ENCODE results near the gene CDH26.
"Not testable (repeated sequence)": the region's sequence is repeated elsewhere in the genome, so short reads cannot be mapped to it uniquely, and the experiment has no call there.

CDH26 gene

DNA sequence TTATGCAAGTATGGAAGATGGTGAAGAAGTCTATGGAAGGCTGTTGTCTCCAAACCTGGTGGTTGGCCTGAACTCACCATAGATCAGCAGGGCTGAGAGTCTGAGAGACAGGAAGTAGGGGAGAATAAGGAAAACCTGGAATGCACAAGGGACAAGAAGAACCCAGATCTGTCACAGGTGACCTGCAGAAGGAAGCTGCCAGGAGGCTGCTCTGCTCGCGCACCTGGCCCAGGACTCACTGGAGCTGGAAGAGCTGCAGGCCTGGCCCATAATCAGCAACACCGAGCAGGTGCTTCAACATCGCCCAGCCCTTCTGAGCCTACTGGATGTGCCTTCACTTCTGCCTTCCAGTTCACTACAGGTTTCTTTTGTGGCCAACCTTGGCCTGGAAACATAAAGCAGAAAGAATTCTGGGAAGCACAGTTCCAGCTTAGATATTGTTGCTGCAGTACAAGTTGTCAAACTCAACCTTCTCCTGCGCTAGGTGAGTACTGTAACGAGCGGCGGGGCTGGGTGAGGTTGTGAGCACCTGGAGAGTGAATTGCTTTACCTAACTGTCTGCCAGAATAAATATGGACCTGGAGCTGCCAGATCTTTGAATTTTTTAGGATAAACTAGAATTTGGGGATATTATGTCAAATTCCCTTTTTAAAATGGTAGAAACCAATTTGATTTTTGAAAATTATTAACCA is 82.4 kb downstream of the CDH26 start:
- no peak overlapping the region for H3K4me2 ChIP-seq (ENCODE audit: insufficient read depth, low read length)
- ATAC-seq (ENCODE audit: insufficient read depth, low read depth), result no peak
- H3K9me3 ChIP-seq (ENCODE audit: insufficient read depth, low read length, severe bottlenecking), result no peaks in the 10 kb centered on the region
- H3K36me3 ChIP-seq (ENCODE audit: insufficient read depth, low read length), result no peaks in the 10 kb centered on the region
- H3K27me3 ChIP-seq (ENCODE audit: insufficient read depth, low read length, poor library complexity), result peaks cover 4% of the 10 kb centered on the region
- H3K4me1 ChIP-seq (ENCODE audit: insufficient read depth, low read length), result 0 out of 2 replicates have a peak, but pooled peaks cover 3% of the 10 kb centered on the region
- no peaks in the 10 kb centered on the region for H4K20me1 ChIP-seq (ENCODE audit: insufficient read depth, low read length)
- no peak for TF ChIP-seq EZH2 (IDR thresholded peaks at IDR 0.05; ENCODE audit: borderline replicate concordance, low read depth, low read length, severe bottlenecking)
- TF ChIP-seq, protein P1, sequence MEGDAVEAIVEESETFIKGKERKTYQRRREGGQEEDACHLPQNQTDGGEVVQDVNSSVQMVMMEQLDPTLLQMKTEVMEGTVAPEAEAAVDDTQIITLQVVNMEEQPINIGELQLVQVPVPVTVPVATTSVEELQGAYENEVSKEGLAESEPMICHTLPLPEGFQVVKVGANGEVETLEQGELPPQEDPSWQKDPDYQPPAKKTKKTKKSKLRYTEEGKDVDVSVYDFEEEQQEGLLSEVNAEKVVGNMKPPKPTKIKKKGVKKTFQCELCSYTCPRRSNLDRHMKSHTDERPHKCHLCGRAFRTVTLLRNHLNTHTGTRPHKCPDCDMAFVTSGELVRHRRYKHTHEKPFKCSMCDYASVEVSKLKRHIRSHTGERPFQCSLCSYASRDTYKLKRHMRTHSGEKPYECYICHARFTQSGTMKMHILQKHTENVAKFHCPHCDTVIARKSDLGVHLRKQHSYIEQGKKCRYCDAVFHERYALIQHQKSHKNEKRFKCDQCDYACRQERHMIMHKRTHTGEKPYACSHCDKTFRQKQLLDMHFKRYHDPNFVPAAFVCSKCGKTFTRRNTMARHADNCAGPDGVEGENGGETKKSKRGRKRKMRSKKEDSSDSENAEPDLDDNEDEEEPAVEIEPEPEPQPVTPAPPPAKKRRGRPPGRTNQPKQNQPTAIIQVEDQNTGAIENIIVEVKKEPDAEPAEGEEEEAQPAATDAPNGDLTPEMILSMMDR (IDR thresholded peaks at IDR 0.05; ENCODE audit: borderline replicate concordance, extremely low read depth, low read length, poor library complexity, severe bottlenecking), result no peak
- H3K4me3 ChIP-seq (ENCODE audit: low read depth in 1 of 2, low read length in 2 of 2), result no peak overlapping the region
- no peak overlapping the region for H3K27ac ChIP-seq (ENCODE audit: low read length)
- H3K79me2 ChIP-seq (ENCODE audit: insufficient read depth, low read length), result no peaks in the 10 kb centered on the region
- no peak for DNase-seq
- no peak overlapping the region for H2AFZ ChIP-seq (ENCODE audit: low read depth, low read length)
- H3K9ac ChIP-seq (ENCODE audit: low read depth, low read length), result no peak overlapping the region

DNA sequence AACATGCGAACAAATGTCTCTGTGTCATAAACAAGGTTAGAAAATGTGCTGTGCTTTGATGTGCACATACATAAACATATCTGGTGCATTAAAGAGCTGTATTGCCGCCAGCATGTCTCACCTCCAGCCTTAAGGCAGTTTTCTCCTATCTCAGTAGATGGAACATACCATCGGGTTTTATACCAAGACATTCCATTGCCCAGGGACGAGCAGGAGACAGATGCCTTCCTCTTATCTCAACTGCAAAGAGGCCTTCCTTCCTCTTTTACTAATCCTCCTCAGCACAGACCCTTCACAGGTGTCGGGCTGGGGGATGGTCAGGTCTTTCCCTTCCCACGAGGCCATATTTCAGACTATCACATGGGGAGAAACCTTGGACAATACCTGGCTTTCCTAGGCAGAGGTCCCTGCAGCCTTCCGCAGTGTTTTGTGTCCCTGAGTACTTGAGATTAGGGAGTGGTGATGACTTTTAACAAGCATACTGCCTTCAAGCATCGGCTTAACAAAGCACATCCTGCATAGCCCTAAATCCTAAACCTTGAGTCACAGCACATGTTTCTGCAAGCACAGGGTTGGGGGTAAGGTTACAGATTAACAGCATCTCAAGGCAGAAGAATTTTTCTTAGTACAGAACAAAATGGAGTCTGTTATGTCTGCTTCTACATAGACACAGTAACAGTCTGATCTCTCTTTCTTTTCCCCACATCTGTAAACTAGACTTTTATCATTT is 83.4 kb downstream of the CDH26 start:
- not testable (repeated sequence) for DNase-seq; ATAC-seq (ENCODE audit: insufficient read depth, low read depth); H3K4me3 ChIP-seq (ENCODE audit: low read depth in 1 of 2, low read length in 2 of 2); H2AFZ ChIP-seq (ENCODE audit: low read depth, low read length); H3K9ac ChIP-seq (ENCODE audit: low read depth, low read length); H3K27ac ChIP-seq (ENCODE audit: low read length); H3K4me1 ChIP-seq (ENCODE audit: insufficient read depth, low read length); H3K36me3 ChIP-seq (ENCODE audit: insufficient read depth, low read length); H3K27me3 ChIP-seq (ENCODE audit: insufficient read depth, low read length, poor library complexity); H3K4me2 ChIP-seq (ENCODE audit: insufficient read depth, low read length); H3K79me2 ChIP-seq (ENCODE audit: insufficient read depth, low read length); H3K9me3 ChIP-seq (ENCODE audit: insufficient read depth, low read length, severe bottlenecking); H4K20me1 ChIP-seq (ENCODE audit: insufficient read depth, low read length)

DNA sequence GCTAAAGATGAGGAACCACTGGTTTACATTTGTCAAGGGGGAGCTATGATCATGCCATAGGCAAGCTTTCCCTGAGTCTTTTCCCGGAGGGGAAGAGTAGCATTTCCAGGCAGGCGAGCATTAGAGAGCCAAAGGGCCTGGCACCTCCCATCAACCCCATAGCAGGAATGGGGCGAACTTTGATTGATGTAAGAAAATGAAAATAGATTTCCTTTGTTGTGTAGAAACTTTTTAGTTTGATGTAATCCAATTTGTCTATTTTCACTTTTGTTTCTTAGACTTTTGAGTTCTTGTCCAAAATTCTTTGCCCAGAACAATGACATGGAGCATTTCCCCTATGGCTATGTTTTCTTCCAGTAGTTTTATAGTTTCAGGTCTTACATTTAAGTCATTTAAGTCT is 85.2 kb downstream of the CDH26 start:
- Histone ChIP-seq H3K9ac (ENCODE audit: low read depth, low read length) (no peak overlapping the region), H3K4me2 (ENCODE audit: insufficient read depth, low read length) (no peak overlapping the region), H3K27me3 (ENCODE audit: insufficient read depth, low read length, poor library complexity) (peaks cover 1% of the 10 kb centered on the region), H3K36me3 (ENCODE audit: insufficient read depth, low read length) (no peaks in the 10 kb centered on the region), H3K4me1 (ENCODE audit: insufficient read depth, low read length) (0 out of 2 replicates have a peak, but pooled peaks cover 3% of the 10 kb centered on the region), H4K20me1 (ENCODE audit: insufficient read depth, low read length) (no peaks in the 10 kb centered on the region), H3K4me3 (ENCODE audit: low read depth in 1 of 2, low read length in 2 of 2) (no peak overlapping the region), H3K9me3 (ENCODE audit: insufficient read depth, low read length, severe bottlenecking) (no peaks in the 10 kb centered on the region), H2AFZ (ENCODE audit: low read depth, low read length) (no peak overlapping the region), H3K27ac (ENCODE audit: low read length) (no peak overlapping the region), H3K79me2 (ENCODE audit: insufficient read depth, low read length) (no peaks in the 10 kb centered on the region)
- ATAC-seq (ENCODE audit: insufficient read depth, low read depth) (no peak), DNase-seq (no peak)
- TF ChIP-seq, protein P1 (IDR thresholded peaks at IDR 0.05; ENCODE audit: borderline replicate concordance, extremely low read depth, low read length, poor library complexity, severe bottlenecking), result no peak
- TF ChIP-seq EZH2 (IDR thresholded peaks at IDR 0.05; ENCODE audit: borderline replicate concordance, low read depth, low read length, severe bottlenecking), result no peak

DNA sequence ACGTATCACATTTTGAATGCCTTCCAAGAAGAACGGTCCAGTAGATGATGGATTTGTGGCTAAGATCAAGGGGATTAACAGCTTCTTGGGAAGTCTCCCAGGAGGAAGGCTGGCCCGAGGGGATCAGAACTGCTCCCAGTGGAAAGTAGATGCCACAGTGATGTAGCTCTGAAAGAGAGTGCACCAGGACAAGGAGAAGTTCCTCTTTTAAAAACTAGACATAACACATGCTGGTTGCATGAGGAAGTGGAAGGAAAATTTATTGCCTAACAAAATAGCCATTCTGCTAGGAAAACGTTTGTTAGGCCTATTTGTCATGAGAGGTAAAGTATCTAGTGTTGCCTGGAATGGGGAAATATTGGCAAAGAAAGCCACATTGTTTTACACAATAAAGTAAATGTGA is 87.8 kb downstream of the CDH26 start:
- 0 out of 2 replicates have a peak, but pooled peaks cover 3% of the 10 kb centered on the region for H3K4me1 ChIP-seq (ENCODE audit: insufficient read depth, low read length)
- no peaks in the 10 kb centered on the region for H3K79me2 ChIP-seq (ENCODE audit: insufficient read depth, low read length)
- no peak overlapping the region for H2AFZ ChIP-seq (ENCODE audit: low read depth, low read length)
- ATAC-seq (ENCODE audit: insufficient read depth, low read depth) (no peak), DNase-seq (no peak)
- H3K4me3 ChIP-seq (ENCODE audit: low read depth in 1 of 2, low read length in 2 of 2), result no peak overlapping the region
- no peaks in the 10 kb centered on the region for H3K27me3 ChIP-seq (ENCODE audit: insufficient read depth, low read length, poor library complexity)
- no peak for TF ChIP-seq EZH2 (IDR thresholded peaks at IDR 0.05; ENCODE audit: borderline replicate concordance, low read depth, low read length, severe bottlenecking)
- TF ChIP-seq, protein P1 (IDR thresholded peaks at IDR 0.05; ENCODE audit: borderline replicate concordance, extremely low read depth, low read length, poor library complexity, severe bottlenecking), result no peak
- no peak overlapping the region for H3K27ac ChIP-seq (ENCODE audit: low read length)
- H3K9me3 ChIP-seq (ENCODE audit: insufficient read depth, low read length, severe bottlenecking), result no peaks in the 10 kb centered on the region
- no peaks in the 10 kb centered on the region for H3K36me3 ChIP-seq (ENCODE audit: insufficient read depth, low read length)
- no peak overlapping the region for H3K9ac ChIP-seq (ENCODE audit: low read depth, low read length)
- no peak overlapping the region for H3K4me2 ChIP-seq (ENCODE audit: insufficient read depth, low read length)
- no peaks in the 10 kb centered on the region for H4K20me1 ChIP-seq (ENCODE audit: insufficient read depth, low read length)

Measured in DND-41 (cell line).